Measurements from ENCODE around the gene SRSF12. TPM values are rescaled to one million over a fixed set of nuclear protein-coding genes. Genes with fewer than 3 reads are reported as not detected.

SRSF12 gene
- total and polyA plus RNA-seq, 2 donors from 2014 or later: 1.0 to 2.3 TPM

DNA sequence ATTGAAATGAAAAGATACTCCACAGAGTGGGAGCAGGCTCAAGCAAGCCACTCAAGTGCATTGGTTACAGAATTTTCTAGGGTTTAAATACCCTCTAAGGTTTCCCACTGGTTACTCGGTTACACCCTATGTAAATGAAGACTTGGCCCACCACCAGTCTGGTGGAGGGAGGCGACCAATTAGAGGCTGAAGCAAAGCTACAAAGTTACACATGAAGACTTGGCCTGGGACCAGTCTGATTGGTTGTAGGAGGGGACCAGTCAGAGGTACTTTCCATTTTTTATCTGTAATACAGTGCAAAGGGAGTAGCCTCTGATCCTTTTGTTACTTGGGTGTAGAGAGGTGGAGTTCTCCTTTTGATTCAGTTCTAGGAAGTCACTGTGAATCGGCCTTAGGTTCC, 7.6 kb downstream of the SRSF12 start:
- no peaks in the 10 kb centered on the region for H3K4me1 ChIP-seq (ENCODE audit: control insufficient read depth in 2 of 3, insufficient read depth in 2 of 3, low read depth in 1 of 3, low read length in 3 of 3)
- FAIRE-seq (no peak), DNase-seq (no peak)
- H3K9ac ChIP-seq (ENCODE audit: low read length in 3 of 3): no peak overlapping the region
- no peak overlapping the region for H3K4me3 ChIP-seq (ENCODE audit: low read length in 3 of 3)
- TF ChIP-seq CTCF (IDR thresholded peaks at IDR 0.05; ENCODE audit: borderline replicate concordance, extremely low read depth, insufficient read depth): no peak
- H3K9me3 ChIP-seq (ENCODE audit: control insufficient read depth in 2 of 3, insufficient read depth in 1 of 3, low read length in 3 of 3): no peaks in the 10 kb centered on the region
- intact Hi-C loops (cut with DNase I): no loop called here
- H3K27ac ChIP-seq (ENCODE audit: low read depth in 2 of 2, low read length in 2 of 2): no peak overlapping the region
- H3K36me3 ChIP-seq (ENCODE audit: control insufficient read depth in 2 of 3, insufficient read depth in 3 of 3, low read length in 3 of 3): no peaks in the 10 kb centered on the region
- H3K27me3 ChIP-seq (ENCODE audit: control insufficient read depth, insufficient read depth, low read length): no peaks in the 10 kb centered on the region

DNA sequence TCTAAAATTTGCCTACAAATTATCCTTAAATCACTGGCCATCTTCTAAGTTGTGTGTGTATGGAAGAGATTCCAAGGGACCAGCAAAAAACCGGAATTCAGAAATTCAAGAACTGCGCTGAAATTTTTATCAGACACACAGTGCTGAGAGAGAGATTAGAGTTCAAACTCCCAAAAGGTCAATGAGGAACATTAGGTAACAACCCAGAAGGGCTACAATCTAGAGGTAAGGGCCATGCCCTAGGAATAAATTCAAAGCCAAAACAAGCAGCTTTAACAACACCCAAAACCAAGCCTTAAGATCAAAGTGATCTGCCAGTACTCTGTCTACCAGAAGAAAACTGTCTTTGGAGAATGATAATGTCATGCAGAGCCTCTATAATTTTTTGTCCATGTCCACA, 17.8 kb downstream of the SRSF12 start:
- intact Hi-C loops (cut with DNase I): no loop called here
- Histone ChIP-seq H3K9ac (ENCODE audit: low read length in 3 of 3) (no peak overlapping the region), H3K27me3 (ENCODE audit: control insufficient read depth, insufficient read depth, low read length) (no peaks in the 10 kb centered on the region), H3K9me3 (ENCODE audit: control insufficient read depth in 2 of 3, insufficient read depth in 1 of 3, low read length in 3 of 3) (no peaks in the 10 kb centered on the region), H3K4me3 (ENCODE audit: low read length in 3 of 3) (no peak overlapping the region), H3K27ac (ENCODE audit: low read depth in 2 of 2, low read length in 2 of 2) (no peak overlapping the region), H3K4me1 (ENCODE audit: control insufficient read depth in 2 of 3, insufficient read depth in 2 of 3, low read depth in 1 of 3, low read length in 3 of 3) (no peaks in the 10 kb centered on the region), H3K36me3 (ENCODE audit: control insufficient read depth in 2 of 3, insufficient read depth in 3 of 3, low read length in 3 of 3) (no peaks in the 10 kb centered on the region)
- DNase-seq (no peak), FAIRE-seq (no peak)
- TF ChIP-seq CTCF (IDR thresholded peaks at IDR 0.05; ENCODE audit: borderline replicate concordance, extremely low read depth, insufficient read depth): no peak

DNA sequence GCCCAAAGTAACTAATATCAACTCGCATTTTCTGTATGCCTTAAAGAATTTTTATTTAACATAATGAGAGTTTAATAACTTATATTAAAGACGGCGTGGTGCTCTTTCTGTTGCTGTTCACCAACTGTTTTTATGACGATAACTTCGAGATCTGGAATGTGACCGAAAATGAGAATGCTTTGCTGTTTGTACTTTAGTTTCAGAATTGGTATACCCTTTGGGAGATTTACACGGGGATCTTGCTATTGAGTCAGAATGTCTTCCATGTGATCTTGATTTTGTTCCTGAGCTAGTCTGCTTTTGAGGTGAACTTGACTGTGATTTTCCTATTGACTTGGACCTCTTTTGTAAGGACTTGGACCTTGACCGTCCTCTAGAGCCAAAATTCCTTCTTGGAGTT, 19.4 kb downstream of the SRSF12 start:
- intact Hi-C loops (cut with DNase I): no loop called here
- DNase-seq (no peak), FAIRE-seq (no peak)
- no peaks in the 10 kb centered on the region for H3K27me3 ChIP-seq (ENCODE audit: control insufficient read depth, insufficient read depth, low read length)
- H3K9ac ChIP-seq (ENCODE audit: low read length in 3 of 3): no peak overlapping the region
- H3K4me1 ChIP-seq (ENCODE audit: control insufficient read depth in 2 of 3, insufficient read depth in 2 of 3, low read depth in 1 of 3, low read length in 3 of 3): peaks cover 0 to 1% (median 0%) of the 10 kb centered on the region in 3 donors
- no peak overlapping the region for H3K4me3 ChIP-seq (ENCODE audit: low read length in 3 of 3)
- H3K36me3 ChIP-seq (ENCODE audit: control insufficient read depth in 2 of 3, insufficient read depth in 3 of 3, low read length in 3 of 3): no peaks in the 10 kb centered on the region
- H3K27ac ChIP-seq (ENCODE audit: low read depth in 2 of 2, low read length in 2 of 2): no peak overlapping the region
- no peaks in the 10 kb centered on the region for H3K9me3 ChIP-seq (ENCODE audit: control insufficient read depth in 2 of 3, insufficient read depth in 1 of 3, low read length in 3 of 3)
- no peak for TF ChIP-seq CTCF (IDR thresholded peaks at IDR 0.05; ENCODE audit: borderline replicate concordance, extremely low read depth, insufficient read depth)

DNA sequence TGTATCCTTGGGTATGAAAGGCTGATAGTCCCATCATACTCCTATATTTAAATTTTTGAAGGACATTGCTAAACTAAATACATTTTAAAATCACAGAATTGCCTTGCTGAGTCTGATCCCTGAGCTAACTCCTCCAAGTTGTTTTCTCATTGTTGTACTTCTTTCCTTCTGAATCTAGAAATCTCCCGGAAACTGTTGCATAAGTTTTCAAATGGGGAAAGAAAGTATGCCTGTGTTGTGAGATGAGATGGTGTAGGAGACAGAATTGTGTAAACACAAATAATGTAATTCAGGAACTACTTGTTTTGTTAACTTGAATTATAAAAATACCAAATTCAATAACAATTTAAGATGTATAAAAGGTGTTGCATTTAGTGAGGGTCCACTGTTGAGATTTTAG, 30.0 kb downstream of the SRSF12 start:
- Histone ChIP-seq H3K36me3 (ENCODE audit: control insufficient read depth in 2 of 3, insufficient read depth in 3 of 3, low read length in 3 of 3) (peaks cover 7 to 21% (median 18%) of the 10 kb centered on the region in 3 donors), H3K9me3 (ENCODE audit: control insufficient read depth in 2 of 3, insufficient read depth in 1 of 3, low read length in 3 of 3) (no peaks in the 10 kb centered on the region), H3K9ac (ENCODE audit: low read length in 3 of 3) (no peak overlapping the region), H3K27ac (ENCODE audit: low read depth in 2 of 2, low read length in 2 of 2) (no peak overlapping the region), H3K27me3 (ENCODE audit: control insufficient read depth, insufficient read depth, low read length) (no peaks in the 10 kb centered on the region), H3K4me3 (ENCODE audit: low read length in 3 of 3) (no peak overlapping the region), H3K4me1 (ENCODE audit: control insufficient read depth in 2 of 3, insufficient read depth in 2 of 3, low read depth in 1 of 3, low read length in 3 of 3) (peaks cover 0 to 15% (median 5%) of the 10 kb centered on the region in 3 donors)
- no peak for DNase-seq
- FAIRE-seq: no peak
- intact Hi-C loops (cut with DNase I): no loop called here
- no peak for TF ChIP-seq CTCF (IDR thresholded peaks at IDR 0.05; ENCODE audit: borderline replicate concordance, extremely low read depth, insufficient read depth)
